Renal cortex interstitium (tissue), 11 donors: ENCODE data around the gene NFATC2IP. TPM values are rescaled to one million over a fixed set of nuclear protein-coding genes. Genes with fewer than 3 reads are reported as not detected.
"Not testable (repeated sequence)": the region's sequence is repeated elsewhere in the genome, so short reads cannot be mapped to it uniquely, and the experiment has no call there.

Source experiments
- DNase-seq, 11 donors: peaks; one replicate each; pipeline ENCODE4 v3.0.0-alpha.2; 2013; ENCODE audit warnings: low read depth in 9 of 11, low spot score in 4 of 11; ENCODE audit errors: extremely low read depth in 1 of 11
- polyA plus RNA-seq, 3 donors: library from polyadenylated mRNA; unstranded; fragments of 120-200 nt; gene quantifications; one replicate each; pipeline ENCODE4 v1.2.1, GENCODE V29; 2013; ENCODE audit not compliant: insufficient read length in 3 of 3

NFATC2IP gene
- polyA plus RNA-seq, 3 donors, result 39.1 to 78.6 (median 48.2) TPM

DNA sequence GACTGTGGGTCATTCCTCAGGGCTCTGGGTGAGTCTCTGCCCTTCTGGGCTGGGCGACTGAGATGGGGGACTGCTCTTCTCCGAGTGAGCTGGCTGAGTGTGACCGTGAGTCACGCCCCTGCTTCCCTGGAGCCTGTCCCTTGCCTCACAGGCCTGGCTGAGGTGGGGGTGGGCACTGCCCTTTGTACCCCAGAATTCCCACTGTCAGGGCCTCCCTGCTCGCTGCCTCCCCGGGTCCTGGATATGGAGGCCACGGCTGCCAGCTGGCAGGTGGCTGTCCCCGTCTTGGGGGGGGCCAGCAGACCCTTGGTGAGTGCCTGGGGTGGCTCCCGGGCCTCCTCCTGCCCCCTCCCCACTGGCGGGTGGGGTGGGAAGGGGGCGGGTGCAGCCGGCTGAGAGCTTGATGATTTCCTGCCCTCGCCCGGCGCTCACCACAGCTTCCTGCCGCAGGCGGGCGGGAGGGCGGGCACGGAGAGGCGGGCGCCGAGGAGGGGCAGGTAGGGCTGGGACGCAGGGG, 33.9 kb downstream of the NFATC2IP start, which contains the start of gene LAT:
Gene LAT, plus strand, starts transcription at position 434 of the 517 bp plus-strand sequence. CDS start 366 bp downstream, outside the sequence.
- DNase-seq, result no peak

DNA sequence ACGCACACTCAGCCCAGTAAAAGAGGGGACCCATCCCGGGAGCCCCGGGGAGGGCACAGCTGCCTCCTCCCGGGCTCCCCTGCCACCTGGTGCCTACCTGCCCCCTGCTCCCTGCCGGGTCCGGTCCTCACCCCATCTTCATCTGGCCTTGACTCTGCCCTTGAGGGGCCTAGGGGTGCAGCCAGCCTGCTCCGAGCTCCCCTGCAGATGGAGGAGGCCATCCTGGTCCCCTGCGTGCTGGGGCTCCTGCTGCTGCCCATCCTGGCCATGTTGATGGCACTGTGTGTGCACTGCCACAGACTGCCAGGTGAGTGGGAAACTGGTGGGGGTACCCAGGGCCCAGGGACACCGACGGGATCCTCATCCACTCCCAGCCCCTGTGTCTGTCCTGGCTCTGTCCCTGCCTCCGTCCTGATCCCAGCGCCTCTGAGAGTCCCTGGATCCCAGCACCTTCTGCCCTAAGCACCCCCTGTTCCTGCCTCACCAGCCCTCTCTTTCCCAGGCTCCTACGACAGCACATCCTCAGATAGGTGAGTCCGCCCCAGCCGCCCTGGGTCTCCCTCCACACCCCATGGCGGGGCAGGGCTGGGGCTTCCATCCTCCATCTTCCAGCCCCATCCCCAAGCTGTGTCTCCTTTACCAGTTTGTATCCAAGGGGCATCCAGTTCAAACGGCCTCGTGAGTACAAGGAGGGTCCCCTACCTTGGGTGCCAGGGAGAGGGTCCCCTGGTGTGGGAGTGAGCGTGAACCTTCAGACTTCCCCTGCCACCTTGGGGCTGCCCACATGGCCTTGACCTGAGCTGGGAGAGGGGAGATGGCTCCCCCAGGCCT, 34.7 kb downstream of the NFATC2IP start:
- no peak for DNase-seq

DNA sequence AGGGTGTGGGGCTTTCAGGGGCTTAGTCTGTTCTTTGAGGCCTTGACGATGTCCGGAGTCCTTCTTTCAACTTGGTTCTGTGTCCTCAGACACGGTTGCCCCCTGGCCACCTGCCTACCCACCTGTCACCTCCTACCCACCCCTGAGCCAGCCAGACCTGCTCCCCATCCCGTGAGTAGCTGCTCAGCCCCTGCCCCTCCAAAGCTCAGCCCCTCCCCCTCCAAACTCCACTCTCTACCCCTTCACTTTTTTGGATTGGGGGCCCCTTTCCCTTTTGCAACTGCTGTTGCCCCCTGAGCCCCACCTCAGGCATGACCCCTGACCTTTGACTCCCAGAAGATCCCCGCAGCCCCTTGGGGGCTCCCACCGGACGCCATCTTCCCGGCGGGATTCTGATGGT, 35.3 kb downstream of the NFATC2IP start:
- DNase-seq, result no peak

DNA sequence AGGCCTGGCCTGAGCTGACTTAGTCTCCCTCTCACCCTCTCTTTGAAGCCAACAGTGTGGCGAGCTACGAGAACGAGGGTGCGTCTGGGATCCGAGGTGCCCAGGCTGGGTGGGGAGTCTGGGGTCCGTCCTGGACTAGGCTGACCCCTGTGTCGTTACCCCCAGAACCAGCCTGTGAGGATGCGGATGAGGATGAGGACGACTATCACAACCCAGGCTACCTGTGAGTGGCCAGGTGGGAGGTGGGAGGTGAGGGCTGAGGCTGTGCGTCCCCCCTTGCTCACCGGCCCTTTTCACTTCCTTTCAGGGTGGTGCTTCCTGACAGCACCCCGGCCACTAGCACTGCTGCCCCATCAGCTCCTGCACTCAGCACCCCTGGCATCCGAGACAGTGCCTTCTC, 35.8 kb downstream of the NFATC2IP start:
- DNase-seq, result no peak

DNA sequence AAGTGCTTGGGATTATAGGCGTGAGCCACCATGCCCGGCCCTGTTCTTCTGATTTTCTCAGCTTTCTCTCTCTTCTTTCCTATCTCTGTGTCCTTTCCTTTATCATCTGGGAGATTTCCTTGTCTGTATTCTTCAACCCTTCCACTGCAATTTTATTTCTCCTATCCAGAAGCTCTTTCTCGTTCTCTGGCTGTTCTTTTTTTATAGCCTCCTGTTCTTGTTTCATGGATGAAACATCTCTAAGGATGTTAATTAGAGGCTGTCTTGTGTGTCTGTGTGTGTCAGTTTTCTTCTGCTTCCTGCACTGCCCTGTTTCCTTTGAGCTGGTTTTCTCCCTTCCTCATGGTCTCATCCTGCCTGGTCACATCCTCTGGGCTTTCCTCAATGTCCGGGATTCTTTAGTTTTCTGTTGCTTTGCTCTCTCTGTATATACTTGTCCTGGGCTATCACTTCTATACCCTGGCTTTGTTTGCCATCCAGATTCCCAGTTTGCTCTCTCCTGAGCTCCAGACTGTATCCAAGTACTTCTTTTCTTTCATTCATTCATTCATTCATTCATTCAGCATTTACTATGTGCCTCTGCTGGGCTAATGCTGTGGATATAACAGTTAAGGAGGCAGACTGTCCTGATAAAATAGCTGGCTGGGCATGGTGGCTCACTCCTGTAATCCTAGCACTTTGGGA, 36.6 kb downstream of the NFATC2IP start:
- no peak for DNase-seq

DNA sequence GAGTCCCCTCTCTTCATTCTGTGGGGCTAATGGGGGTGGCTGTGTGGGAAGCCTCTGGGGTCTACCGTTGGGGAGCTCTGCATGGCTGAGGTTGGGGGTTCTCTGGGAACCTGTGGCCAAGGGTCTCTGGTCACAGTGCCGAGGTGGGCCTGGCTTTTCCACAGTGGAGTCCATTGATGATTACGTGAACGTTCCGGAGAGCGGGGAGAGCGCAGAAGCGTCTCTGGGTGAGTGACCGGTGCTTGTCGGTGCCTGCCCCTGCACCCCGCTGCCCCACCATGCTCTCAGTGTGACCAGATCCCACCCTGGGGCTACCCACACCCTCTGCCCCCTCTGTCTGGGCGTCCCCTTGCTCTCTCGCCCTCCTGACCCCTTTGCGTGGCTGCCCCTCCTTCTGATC, 38.6 kb downstream of the NFATC2IP start:
- DNase-seq, result no peak

DNA sequence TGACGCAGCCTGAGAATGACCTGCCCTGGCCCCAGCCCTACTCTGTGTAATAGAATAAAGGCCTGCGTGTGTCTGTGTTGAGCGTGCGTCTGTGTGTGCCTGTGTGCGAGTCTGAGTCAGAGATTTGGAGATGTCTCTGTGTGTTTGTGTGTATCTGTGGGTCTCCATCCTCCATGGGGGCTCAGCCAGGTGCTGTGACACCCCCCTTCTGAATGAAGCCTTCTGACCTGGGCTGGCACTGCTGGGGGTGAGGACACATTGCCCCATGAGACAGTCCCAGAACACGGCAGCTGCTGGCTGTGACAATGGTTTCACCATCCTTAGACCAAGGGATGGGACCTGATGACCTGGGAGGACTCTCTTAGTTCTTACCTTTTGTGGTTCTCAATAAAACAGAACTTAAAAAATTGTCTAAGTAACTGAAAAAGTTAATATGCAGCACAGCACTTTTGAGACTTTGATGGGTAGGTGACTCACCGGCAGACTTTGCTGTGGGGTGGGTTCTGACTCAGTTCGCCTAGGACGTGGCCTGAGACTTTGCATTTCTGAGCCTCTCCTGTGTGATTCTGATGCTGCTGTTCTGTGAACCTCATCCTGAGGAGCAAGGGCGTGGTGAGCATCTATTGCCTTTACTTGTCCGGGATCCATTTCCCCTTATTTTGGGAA, 39.8 kb downstream of the NFATC2IP start:
- no peak for DNase-seq

DNA sequence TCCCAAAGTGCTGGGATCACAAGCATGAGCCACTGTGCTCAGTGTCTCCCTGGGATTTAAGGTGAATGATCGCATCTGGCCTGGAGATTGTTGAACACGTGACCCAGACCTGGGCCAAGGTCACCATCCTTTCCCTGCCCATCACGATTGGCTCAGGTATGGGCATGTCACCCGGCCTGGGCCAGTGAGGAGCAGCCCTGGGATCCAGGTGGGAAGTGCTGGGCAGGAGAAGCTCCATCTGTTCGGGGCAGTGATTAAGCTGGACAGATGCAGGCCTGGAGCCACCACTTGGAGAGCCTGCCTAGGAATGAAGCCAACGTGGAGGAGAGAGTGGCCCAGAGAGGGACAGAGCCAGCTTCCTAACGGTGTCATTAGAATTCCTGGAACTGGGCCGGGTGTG, 41.0 kb downstream of the NFATC2IP start:
- DNase-seq, result no peak

DNA sequence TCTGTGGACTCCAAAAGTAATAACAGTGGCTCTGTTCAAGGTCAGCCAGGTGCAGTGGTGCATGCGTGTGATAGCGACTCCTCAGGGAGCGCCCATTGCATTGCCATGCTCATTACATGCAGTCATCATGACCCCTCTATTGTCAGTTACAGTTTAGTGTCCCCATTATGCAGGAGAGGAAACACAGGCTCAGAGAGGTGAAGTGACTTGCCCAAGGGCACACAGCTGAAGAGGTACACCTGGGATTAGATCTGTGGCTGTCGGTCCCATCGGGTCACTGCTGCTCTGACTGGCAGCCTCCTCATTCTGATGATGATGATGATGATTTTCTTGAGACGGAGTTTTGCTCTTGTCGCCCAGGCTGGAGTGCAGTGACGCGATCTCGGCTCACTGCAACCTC, 41.8 kb downstream of the NFATC2IP start:
- no peak for DNase-seq

DNA sequence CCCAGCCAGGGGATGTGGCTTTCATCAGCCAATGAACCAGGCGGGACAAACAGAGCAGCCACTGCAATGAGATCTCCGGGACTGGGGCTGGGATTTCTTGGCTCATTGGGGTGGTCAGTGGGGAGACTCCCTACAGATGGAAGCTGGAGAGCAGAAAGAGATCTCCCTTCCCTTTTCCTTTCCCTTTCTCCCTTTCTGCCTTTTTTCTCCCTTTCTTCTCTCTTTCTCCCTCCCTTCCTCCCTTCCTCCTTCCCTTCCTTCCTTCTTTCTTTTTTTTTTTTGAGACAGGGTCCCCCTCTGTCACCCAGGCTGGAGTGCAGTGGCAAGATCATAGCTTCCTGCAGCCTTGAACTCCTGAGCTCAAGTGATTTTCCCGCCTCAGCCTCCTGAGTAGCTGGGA, 48.1 kb downstream of the NFATC2IP start:
- DNase-seq, result no peak

DNA sequence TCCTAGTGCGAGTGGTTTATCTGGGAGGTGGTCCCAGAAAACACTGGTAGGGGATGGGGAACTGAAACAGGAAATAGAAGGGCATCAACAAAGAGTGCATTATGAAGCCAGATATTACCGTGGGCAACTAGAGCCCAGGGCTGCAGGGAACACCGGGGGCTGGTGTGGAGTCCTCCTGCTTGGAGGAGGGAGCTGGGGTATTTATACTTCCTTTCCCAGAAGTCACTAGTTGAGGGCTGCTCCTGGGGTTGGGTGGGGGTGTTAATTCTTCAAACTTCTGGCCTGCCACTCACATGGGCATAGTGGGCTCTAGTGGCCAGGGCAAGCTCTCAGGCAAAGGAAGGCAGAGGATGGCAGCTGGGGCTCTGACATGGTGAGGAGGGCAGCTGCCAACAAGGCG, 48.8 kb downstream of the NFATC2IP start:
- no peak for DNase-seq

DNA sequence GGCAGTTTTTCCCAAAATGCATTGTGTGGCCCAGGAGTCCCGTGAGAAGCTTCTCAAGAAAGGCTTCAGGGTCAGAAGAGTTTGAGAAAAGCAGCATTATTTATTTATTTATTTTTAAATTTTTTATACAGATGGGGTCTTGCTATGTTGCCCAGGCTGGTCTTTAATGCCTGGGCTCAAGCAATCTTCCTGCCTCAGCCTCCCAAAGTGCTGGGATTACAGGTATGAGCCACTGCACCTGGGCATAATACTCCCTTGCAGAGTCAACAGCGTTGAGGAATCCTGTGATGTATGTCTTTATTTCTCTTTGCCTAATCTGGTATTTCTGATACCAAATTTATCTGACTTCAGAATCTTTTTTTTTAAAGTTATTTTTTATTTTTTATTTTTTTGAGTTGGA, 49.3 kb downstream of the NFATC2IP start:
- no peak for DNase-seq

DNA sequence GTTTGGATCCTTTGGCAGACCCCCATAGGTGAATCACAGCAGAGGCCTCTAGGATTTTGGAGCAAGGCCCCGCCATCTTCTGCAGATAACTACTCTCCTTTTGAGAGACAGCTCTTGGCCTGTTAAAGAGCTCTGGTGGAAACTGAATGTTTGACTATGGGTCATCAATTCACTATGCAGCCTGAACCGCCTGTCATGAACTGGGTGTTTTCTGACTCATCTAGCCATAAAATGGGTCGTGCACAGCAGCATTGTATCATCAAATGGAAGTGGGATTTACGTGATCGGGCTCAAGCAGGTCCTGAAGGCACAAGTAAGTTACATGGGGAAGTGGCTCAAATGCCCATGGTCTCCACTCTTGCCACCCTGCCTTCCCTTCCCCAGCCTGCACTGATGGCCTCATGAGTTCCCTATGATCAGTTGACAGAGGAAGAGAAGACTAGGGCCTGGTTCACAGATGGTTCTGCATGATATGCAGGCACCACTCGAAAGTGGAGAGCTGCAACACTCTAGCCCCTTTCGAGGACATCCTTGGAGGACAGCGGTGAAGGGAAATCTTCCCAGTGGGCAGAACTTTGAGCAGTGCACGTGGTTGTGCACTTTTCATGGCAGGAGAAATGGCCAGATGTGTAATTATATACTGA, 53.9 kb downstream of the NFATC2IP start:
- not testable (repeated sequence) for DNase-seq

DNA sequence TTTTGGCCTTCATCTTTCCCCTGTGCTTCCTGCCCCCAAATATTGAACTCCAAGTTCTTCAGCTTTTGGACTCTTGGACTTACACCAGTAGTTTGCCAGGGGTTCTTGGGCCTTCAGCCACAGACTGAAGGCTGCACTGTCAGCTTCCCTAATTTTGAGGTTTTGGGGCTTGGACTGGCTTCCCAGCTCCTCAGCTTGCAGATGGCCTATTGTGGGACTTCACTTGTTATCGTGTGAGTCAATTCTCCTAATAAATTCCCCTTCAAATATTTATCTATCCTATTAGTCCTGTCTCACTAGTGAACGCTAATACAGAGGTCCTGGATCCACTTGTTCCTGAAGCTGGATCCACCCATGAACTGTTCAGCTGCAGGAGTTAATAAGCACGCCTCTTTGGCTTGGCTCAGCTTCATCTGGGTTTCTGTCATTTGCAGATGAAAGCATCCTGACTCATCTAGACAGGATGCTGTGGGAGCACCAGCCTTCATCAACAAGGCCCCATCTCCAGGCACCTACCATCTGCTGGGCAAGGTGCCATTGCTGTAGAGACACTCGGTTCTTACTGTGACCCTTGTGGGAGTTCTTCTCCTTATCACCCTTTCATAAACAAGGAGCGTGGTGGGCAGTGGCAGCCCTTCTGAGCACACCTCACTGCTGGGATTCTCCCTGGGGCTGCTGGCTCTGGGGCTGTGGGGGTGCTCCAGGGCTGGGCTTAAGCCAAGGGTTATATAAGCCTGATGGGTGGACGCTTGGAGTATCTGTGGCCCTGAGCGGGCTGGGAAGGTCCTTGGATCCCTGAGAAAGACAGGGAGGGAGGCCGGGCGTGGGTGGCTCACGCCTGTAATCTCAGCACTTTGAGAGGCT, 57.2 kb downstream of the NFATC2IP start:
- DNase-seq, result no peak

DNA sequence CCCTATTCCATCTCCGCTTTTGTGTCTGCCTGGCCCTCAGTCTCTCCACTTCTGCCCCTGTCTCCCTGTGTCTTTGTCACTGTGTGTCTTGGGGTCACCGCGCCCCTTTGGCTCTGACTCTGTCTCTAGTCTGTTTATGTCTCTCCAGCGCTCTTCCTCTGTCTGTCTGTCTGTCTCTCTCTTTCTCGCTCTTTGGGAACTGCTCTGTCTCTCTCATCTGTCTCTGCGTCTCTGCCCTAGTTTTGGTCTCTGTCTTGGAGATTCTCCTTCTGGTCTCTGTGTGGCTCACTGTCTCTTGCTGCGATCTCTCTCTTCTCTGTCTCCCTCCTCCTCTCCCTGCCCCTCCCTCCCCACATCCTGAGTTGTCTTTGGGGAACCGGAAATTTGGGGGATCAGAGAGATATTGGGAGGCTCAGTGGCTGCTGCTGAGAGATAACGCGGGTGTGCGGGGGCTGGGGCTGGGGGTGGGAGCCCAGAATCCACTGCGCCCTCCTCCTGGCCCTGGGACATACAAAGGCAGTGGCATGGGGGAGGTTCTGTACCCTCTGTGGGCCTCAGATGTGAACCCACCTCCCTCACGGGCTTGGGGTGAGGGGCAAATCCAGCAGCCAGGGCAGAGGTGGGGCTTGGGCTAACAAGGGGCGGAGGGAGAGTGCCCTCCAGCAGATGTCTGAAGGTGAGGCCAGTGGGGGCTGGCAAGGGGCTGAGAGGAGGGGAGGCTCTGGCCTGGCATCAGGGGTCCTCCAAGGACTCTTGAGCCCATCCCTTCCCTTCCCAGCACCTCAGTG, 58.5 kb downstream of the NFATC2IP start:
- DNase-seq, result no peak

DNA sequence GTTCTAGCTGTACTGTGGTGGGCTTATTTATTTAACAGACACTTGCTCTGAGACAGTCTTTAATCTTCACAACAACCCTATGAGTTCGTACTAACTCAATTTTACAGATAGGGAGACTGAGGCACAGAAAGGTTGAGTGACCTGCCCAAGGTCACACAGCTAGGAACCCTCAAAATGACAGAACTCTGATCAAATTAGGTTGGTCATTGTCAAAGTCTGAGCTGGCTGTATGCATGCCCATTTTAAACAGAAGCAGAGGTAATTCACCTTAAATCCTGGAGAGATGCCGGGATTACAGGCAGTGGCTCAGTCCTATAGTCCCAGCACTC, 59.1 kb downstream of the NFATC2IP start:
- no peak for DNase-seq

DNA sequence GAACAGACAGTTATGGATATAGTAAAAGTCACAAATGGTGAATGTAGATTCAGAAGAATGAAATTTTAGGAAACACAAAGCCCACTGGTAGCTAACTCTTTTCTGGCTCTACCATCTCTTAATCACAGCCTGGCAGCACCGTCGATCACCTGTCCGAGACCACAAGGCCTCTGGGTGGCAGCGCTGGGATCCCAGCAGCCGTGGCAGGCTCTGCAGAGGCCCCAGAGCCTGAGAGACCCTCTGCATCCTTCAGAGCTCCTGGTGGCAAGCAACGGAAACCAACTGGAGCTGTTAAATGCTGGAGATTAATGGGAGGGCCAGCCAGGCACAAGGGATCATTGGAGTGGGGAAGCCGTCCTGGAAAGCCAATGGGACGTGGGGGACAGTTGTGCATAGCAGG, 60.4 kb downstream of the NFATC2IP start:
- no peak for DNase-seq

DNA sequence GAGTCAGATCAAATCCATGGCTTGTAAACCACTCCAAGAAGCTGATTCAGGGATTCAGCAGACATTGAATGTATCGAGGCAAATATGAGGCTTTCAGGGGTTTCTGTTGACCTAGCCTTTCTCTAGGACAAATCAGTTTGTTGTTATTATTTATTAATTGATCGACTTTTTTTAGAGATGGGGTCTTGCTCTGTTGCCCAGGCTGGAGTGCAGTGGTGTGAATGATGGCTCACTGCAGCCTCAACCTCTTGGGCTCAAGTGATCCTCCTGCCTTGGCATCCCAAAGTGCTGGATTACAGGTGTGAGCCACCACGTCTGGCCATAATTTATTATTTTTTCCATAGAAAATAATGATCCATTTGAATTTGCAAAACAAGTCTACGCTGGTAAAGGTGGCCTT, 61.1 kb downstream of the NFATC2IP start:
- no peak for DNase-seq
